HL-60 (cell line): Measurements from ENCODE around the gene NPC2.

Experiments
- DNase-seq, 2 experiments: peaks; one replicate each; pipeline ENCODE4 v3.0.0-alpha.2; 2010 to 2020; ENCODE audit warnings: low read depth in 1 of 2, low spot score in 1 of 2
- H3K27ac ChIP-seq: fragments of 250-450 bp; sonication (Bioruptor Pico); replicated peaks from 2 replicates; pipeline ENCODE4 v1.5.1; 2020; ENCODE audit warnings: mild to moderate bottlenecking, moderate library complexity
- H3K27me3 ChIP-seq: fragments of 250-450 bp; sonication (Bioruptor Pico); 2 replicates; pipeline ENCODE4 v1.5.1; 2021; ENCODE audit warnings: mild to moderate bottlenecking, moderate library complexity; ENCODE audit not compliant: insufficient read depth, poor library complexity, severe bottlenecking
- H3K4me3 ChIP-seq: replicated peaks from 2 replicates; pipeline ENCODE4 v1.5.1; 2011; ENCODE audit warnings: mild to moderate bottlenecking, control low read depth, low read length; ENCODE audit not compliant: insufficient read depth
- GABPA ChIP-seq: IDR thresholded peaks from 2 replicates; pipeline ENCODE4 v1.6.1; 2012; ENCODE audit warnings: low read depth
- POLR2AphosphoS5 ChIP-seq: IDR thresholded peaks from 2 replicates; pipeline ENCODE4 v1.6.1; 2012; ENCODE audit warnings: low read depth
- SPI1 ChIP-seq: IDR thresholded peaks from 2 replicates; pipeline ENCODE4 v1.6.1; 2012; ENCODE audit warnings: low read depth, mild to moderate bottlenecking, borderline replicate concordance
- TF ChIP-seq, protein P1 (sequence below): IDR thresholded peaks from 2 replicates; pipeline ENCODE4 v1.6.1; 2012; ENCODE audit warnings: low read depth; ENCODE audit not compliant: insufficient replicate concordance
- TF ChIP-seq, protein P2 (sequence below): IDR thresholded peaks from one replicate; pipeline ENCODE4 v1.5.1; 2011; ENCODE audit warnings: low read length, control low read depth, inconsistent platforms; ENCODE audit not compliant: insufficient read depth

The NPC2 gene

DNA sequence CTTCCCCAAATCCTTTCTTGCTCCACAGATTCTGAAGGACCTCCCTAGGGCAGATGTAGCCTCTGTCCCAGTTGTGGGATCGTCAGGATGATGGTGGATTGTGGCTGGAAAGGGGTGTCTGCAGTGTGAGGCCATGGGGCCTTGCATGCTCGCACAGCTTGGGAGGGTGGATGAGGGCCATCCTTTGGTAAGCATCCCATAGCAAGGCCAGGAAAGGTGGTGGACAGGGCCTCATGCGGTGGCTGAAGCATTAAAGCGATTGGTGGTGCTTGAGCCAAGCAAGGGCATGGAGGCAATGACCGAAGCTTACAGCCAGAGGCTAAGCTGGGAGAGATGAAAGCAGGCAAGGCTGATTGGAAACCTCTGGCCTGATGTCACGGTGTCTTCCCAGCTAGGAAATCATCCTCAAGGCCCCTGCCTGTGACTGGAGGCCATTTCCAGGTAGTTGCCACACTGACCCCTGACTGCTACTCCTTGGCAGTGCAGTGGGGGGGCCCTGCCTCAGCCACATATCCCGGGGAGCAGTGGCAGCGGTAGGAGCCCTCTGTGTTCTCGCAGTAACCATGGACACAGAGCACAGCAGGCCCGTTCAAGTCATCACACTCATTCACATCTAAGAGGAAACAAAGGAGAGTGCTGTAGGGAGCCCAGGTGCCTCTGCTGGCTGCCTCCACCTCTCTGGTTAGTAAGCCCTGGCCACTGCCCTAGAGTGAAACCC, 7.5 kb upstream of the NPC2 start:
- H3K27ac ChIP-seq = no peak overlapping the region
- no peak for TF ChIP-seq SPI1
- TF ChIP-seq, protein P1, sequence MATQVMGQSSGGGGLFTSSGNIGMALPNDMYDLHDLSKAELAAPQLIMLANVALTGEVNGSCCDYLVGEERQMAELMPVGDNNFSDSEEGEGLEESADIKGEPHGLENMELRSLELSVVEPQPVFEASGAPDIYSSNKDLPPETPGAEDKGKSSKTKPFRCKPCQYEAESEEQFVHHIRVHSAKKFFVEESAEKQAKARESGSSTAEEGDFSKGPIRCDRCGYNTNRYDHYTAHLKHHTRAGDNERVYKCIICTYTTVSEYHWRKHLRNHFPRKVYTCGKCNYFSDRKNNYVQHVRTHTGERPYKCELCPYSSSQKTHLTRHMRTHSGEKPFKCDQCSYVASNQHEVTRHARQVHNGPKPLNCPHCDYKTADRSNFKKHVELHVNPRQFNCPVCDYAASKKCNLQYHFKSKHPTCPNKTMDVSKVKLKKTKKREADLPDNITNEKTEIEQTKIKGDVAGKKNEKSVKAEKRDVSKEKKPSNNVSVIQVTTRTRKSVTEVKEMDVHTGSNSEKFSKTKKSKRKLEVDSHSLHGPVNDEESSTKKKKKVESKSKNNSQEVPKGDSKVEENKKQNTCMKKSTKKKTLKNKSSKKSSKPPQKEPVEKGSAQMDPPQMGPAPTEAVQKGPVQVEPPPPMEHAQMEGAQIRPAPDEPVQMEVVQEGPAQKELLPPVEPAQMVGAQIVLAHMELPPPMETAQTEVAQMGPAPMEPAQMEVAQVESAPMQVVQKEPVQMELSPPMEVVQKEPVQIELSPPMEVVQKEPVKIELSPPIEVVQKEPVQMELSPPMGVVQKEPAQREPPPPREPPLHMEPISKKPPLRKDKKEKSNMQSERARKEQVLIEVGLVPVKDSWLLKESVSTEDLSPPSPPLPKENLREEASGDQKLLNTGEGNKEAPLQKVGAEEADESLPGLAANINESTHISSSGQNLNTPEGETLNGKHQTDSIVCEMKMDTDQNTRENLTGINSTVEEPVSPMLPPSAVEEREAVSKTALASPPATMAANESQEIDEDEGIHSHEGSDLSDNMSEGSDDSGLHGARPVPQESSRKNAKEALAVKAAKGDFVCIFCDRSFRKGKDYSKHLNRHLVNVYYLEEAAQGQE = no peak
- no peak for TF ChIP-seq POLR2AphosphoS5
- no peak for TF ChIP-seq GABPA
- TF ChIP-seq, protein P2, sequence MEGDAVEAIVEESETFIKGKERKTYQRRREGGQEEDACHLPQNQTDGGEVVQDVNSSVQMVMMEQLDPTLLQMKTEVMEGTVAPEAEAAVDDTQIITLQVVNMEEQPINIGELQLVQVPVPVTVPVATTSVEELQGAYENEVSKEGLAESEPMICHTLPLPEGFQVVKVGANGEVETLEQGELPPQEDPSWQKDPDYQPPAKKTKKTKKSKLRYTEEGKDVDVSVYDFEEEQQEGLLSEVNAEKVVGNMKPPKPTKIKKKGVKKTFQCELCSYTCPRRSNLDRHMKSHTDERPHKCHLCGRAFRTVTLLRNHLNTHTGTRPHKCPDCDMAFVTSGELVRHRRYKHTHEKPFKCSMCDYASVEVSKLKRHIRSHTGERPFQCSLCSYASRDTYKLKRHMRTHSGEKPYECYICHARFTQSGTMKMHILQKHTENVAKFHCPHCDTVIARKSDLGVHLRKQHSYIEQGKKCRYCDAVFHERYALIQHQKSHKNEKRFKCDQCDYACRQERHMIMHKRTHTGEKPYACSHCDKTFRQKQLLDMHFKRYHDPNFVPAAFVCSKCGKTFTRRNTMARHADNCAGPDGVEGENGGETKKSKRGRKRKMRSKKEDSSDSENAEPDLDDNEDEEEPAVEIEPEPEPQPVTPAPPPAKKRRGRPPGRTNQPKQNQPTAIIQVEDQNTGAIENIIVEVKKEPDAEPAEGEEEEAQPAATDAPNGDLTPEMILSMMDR = no peak
- DNase-seq = no peak
- no peaks in the 10 kb centered on the region for H3K27me3 ChIP-seq
- no peak overlapping the region for H3K4me3 ChIP-seq

DNA sequence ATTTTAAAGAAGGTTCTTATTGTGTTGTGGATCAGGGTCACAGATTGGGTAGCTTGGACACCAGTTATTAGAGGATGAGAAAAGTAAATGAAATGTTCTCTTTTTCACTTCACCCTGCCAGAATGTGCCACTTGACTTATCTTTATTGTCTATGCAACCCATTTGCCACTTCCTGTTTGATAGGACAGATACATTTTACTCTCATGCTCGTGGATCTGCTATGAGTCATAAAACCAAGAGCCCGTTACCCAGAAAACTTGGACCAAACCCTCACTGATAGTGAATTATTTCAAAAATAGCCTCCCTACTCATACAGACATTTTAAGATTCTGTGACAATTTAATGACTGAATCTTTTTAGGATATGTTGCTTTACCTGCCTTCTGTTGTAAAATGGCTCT, 2.3 kb upstream of the NPC2 start:
- peak in 1 of 2 experiments; percentile 16 for DNase-seq
- no peaks in the 10 kb centered on the region for H3K27me3 ChIP-seq
- TF ChIP-seq GABPA (no peak), SPI1 (0 out of 2 replicates have a peak, but pooled peaks have one; percentile 31)
- H3K4me3 ChIP-seq = no peak overlapping the region
- H3K27ac ChIP-seq = no peak overlapping the region

DNA sequence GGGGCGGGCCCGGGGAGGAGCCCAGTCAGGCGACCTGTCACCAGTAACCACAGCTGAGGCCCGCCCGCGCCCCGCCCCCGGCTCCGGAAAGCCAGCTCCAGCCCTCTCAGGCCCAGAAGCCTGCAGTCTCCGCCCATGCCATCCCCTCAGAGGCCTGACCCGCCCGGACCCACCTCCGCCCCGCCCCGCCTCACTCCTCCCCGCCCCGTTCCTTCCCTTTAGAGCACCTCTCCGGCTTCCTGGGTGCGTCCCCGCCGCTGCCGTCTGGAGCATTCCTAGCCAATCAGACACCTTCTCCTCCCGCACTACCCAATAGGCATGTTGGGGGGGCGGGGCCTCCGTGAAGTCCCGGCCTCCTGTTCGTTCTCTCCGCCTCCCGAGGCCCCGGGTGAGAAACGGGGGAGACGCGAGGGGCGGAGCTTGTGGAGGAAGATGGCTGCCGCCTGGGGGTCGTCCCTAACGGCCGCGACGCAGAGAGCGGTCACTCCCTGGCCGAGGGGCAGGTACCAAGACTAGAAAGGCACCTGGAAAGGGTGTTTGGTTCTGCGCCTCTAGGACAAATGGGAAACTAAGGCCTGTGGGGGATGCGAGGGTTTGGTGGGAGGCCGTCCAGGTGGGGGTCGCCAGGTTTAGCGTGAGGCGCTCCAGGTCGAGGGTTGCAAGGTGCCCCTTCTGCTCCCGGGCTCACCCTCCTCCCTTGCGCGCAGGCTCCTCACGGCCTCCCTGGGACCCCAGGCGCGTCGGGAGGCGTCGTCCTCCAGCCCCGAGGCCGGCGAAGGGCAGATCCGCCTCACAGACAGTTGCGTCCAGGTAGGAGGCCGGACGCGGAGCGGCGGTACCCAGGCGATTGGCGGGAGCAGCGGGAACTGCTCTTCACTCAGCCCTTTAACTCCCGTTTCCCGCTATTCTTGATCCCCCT, 497 bp upstream of the NPC2 start, which contains the start of gene ISCA2:
Gene ISCA2 (plus strand): TSS at position 423 of the 919 bp plus-strand sequence. CDS start 10 bp downstream, at position 433.
- DNase-seq = peak; percentile 87 to 97
- TF ChIP-seq SPI1 = no peak
- peak; percentile 24; the same call in 1 of the 2 replicates for TF ChIP-seq POLR2AphosphoS5
- H3K27ac ChIP-seq = peak within 1 kb of the TSS; percentile 85
- H3K27me3 ChIP-seq = no peaks in the 10 kb centered on the region
- peak within 1 kb of the TSS; percentile 80 for H3K4me3 ChIP-seq

DNA sequence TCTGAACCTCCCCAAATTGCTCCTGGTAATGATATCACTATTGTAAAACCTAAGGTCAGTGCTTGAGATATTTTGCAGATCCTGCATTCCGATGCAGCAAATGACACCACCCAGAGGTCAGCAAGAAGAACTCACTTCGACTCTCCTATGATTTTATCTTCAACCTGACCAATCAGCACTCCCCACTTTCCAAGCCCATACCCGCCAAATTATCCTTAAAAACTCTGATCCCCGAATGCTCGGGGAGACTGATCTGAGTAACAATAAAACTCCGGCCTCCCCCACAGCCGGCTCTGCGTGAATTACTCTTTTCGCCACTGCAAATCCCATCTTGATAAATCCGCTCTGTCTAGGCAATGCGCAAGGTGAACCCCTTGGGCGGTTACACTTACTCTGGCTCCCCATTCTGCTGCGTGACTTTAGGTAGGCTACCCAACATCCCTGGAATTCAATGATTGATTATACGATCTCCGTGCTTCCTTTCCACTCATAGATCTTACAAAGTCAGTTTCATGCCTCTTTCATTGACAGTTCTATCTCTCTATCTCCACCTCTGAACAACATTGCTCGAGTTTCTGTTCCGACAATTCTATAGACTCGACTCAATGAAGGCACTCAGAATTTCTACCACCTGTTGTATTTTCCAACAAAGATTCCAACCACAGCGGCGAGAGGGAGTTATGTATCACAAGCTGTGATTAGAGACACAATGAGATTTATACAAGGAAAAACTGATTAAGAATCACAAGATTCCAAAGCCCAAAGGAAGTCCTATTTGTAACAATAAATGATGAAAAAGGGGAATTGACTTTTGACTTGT, 939 bp downstream of the NPC2 start:
- Histone ChIP-seq H3K4me3 (peak overlapping the region; percentile 80), H3K27ac (no peak overlapping the region), H3K27me3 (no peaks in the 10 kb centered on the region)
- TF ChIP-seq, protein P1 = no peak
- TF ChIP-seq SPI1 = peak; percentile 19; the same call in 1 of the 2 replicates
- no peak for DNase-seq
